IMR-90 (cell line): Measurements from ENCODE around the gene SLC6A17. TPM values are rescaled to one million over a fixed set of nuclear protein-coding genes. Genes with fewer than 3 reads are reported as not detected.

ENCODE experiments used
- ATAC-seq: fragments of 200-7000 bp; cut with Tn5 transposase; 2 replicates; pipeline ENCODE4 v1.9.1; 2020; ENCODE audit warnings: low read depth, mild to moderate bottlenecking, moderate library complexity
- BruUV-seq: library from RNA; stranded (reverse); fragments of 400-500 nt; replicated peaks from 2 replicates; lab custom pipeline; 2021; lab: Mats Ljungman, UMichigan
- CTCF ChIA-PET: fragments of 300-600 bp; formaldehyde crosslinking; extraction: SDS; loops from one replicate; lab custom pipeline; 2021; ENCODE audit warnings: antibody characterized with exemption; lab: Yijun Ruan, JAX
- POLR2A ChIA-PET: fragments of 300-600 bp; sonication (Branson Sonifier 250); formaldehyde crosslinking; loops from one replicate; lab custom pipeline; 2022; ENCODE audit warnings: antibody characterized with exemption; ENCODE audit not compliant: unreplicated experiment; lab: Charles Lee
- DNase-seq: peaks from one replicate; pipeline ENCODE4 v3.0.0; 2013
- H2AFZ ChIP-seq: replicated peaks from 2 replicates; pipeline ENCODE3; 2013; ENCODE audit warnings: low read length, mild to moderate bottlenecking; ENCODE audit not compliant: poor library complexity
- H2AK5ac ChIP-seq: 2 replicates; pipeline ENCODE4 v1.6.1; 2013; ENCODE audit warnings: low read depth, low read length, inconsistent platforms
- H2AK9ac ChIP-seq: replicated peaks from 2 replicates; pipeline ENCODE3; 2013; ENCODE audit warnings: mild to moderate bottlenecking, low read depth, low read length, moderate library complexity; ENCODE audit not compliant: poor library complexity
- H2BK120ac ChIP-seq: 2 replicates; pipeline ENCODE4 v1.6.1; 2013; ENCODE audit warnings: low read depth, low read length, inconsistent platforms
- H2BK15ac ChIP-seq: 3 replicates; pipeline ENCODE4 v1.6.1; 2013; ENCODE audit warnings: low read depth, low read length, inconsistent platforms
- H2BK20ac ChIP-seq: 2 replicates; pipeline ENCODE4 v1.6.1; 2013; ENCODE audit warnings: low read depth, mild to moderate bottlenecking, inconsistent platforms, low read length, moderate library complexity
- H2BK5ac ChIP-seq: 2 replicates; pipeline ENCODE4 v1.6.1; 2013; ENCODE audit warnings: mild to moderate bottlenecking, low read depth, low read length, inconsistent platforms; ENCODE audit not compliant: poor library complexity, severe bottlenecking
- H3K14ac ChIP-seq: replicated peaks from 2 replicates; pipeline ENCODE4 v1.6.1; 2013; ENCODE audit warnings: low read depth, low read length, inconsistent platforms
- H3K18ac ChIP-seq: 2 replicates; pipeline ENCODE4 v1.6.1; 2013; ENCODE audit warnings: low read depth, low read length, control low read depth
- H3K23ac ChIP-seq: 2 replicates; pipeline ENCODE4 v1.6.1; 2013; ENCODE audit warnings: low read depth, low read length, inconsistent platforms
- H3K27ac ChIP-seq: 2 replicates; pipeline ENCODE4 v1.5.1; 2013; ENCODE audit warnings: mild to moderate bottlenecking, control low read depth, low read length; ENCODE audit not compliant: insufficient read depth
- H3K27me3 ChIP-seq: 2 replicates; pipeline ENCODE4 v1.6.1; 2013; ENCODE audit warnings: low read length; ENCODE audit not compliant: control insufficient read depth, insufficient read depth
- H3K36me3 ChIP-seq: 2 replicates; pipeline ENCODE4 v1.6.1; 2013; ENCODE audit warnings: low read length, mixed read lengths; ENCODE audit not compliant: control insufficient read depth, insufficient read depth
- H3K4ac ChIP-seq: 2 replicates; pipeline ENCODE4 v1.6.1; 2013; ENCODE audit warnings: low read depth, low read length, inconsistent platforms
- H3K4me1 ChIP-seq: 2 replicates; pipeline ENCODE4 v1.6.1; 2013; ENCODE audit warnings: low read length, mixed read lengths; ENCODE audit not compliant: control insufficient read depth, insufficient read depth
- H3K4me2 ChIP-seq: 2 replicates; pipeline ENCODE4 v1.6.1; 2013; ENCODE audit warnings: low read depth, mild to moderate bottlenecking, control low read depth, low read length, moderate library complexity
- H3K4me3 ChIP-seq: 2 replicates; pipeline ENCODE4 v1.5.1; 2013; ENCODE audit warnings: low read depth, mild to moderate bottlenecking, control low read depth, low read length, moderate library complexity; ENCODE audit not compliant: insufficient read depth
- H3K56ac ChIP-seq: 2 replicates; pipeline ENCODE4 v1.6.1; 2013; ENCODE audit warnings: low read length, inconsistent platforms; ENCODE audit not compliant: insufficient read depth; ENCODE audit errors: extremely low read depth
- H3K79me1 ChIP-seq, 2 experiments: 2 replicates each; pipeline ENCODE4 v1.6.1; 2013; ENCODE audit warnings: low read length in 2 of 2, inconsistent platforms in 1 of 2, low read depth in 1 of 2
- H3K9ac ChIP-seq: 2 replicates; pipeline ENCODE4 v1.6.1; 2013; ENCODE audit warnings: low read depth, low read length, control low read depth
- H3K9me1 ChIP-seq: 2 replicates; pipeline ENCODE4 v1.6.1; 2013; ENCODE audit warnings: low read length, inconsistent platforms; ENCODE audit not compliant: insufficient read depth
- H3K9me3 ChIP-seq: 2 replicates; pipeline ENCODE4 v1.6.1; 2013; ENCODE audit warnings: low read length; ENCODE audit not compliant: control insufficient read depth, insufficient read depth
- H4K20me1 ChIP-seq: 2 replicates; pipeline ENCODE4 v1.6.1; 2013; ENCODE audit warnings: low read length, inconsistent platforms; ENCODE audit not compliant: insufficient read depth
- H4K5ac ChIP-seq: 2 replicates; pipeline ENCODE4 v1.6.1; 2013; ENCODE audit warnings: mild to moderate bottlenecking, low read depth, low read length, control low read depth
- H4K8ac ChIP-seq, 2 experiments: 2 replicates each; pipeline ENCODE4 v1.6.1; 2013; ENCODE audit warnings: low read depth in 2 of 2, low read length in 2 of 2, control low read depth in 1 of 2, inconsistent platforms in 1 of 2
- H4K91ac ChIP-seq: 2 replicates; pipeline ENCODE4 v1.6.1; 2013; ENCODE audit warnings: low read depth, low read length, inconsistent platforms; ENCODE audit not compliant: insufficient read depth
- BHLHE40 ChIP-seq: fragments of 150-350 bp; IDR thresholded peaks from 2 replicates; pipeline ENCODE4 v1.6.1; 2016; ENCODE audit warnings: mild to moderate bottlenecking, low read depth, low read length
- CHD1 ChIP-seq: IDR thresholded peaks from 2 replicates; pipeline ENCODE4 v1.6.1; 2012; ENCODE audit warnings: low read depth, low read length, improper control_type of control experiment
- CTCF ChIP-seq: conservative IDR thresholded peaks from 2 replicates; pipeline ENCODE4 v1.5.1; 2012; ENCODE audit warnings: mild to moderate bottlenecking, low read depth, low read length, improper control_type of control experiment
- ELK1 ChIP-seq: fragments of 150-350 bp; IDR thresholded peaks from 2 replicates; pipeline ENCODE4 v1.6.1; 2016; ENCODE audit warnings: low read depth, mild to moderate bottlenecking, low read length, moderate library complexity, borderline replicate concordance
- FOS ChIP-seq: fragments of 150-350 bp; IDR thresholded peaks from 2 replicates; pipeline ENCODE4 v1.6.1; 2016; ENCODE audit warnings: low read depth, low read length
- MAFK ChIP-seq: IDR thresholded peaks from 2 replicates; pipeline ENCODE4 v1.6.1; 2012; ENCODE audit warnings: low read depth, low read length, improper control_type of control experiment
- MAZ ChIP-seq: IDR thresholded peaks from 2 replicates; pipeline ENCODE4 v1.6.1; 2012; ENCODE audit warnings: low read depth, mild to moderate bottlenecking, low read length, improper control_type of control experiment, moderate library complexity, borderline replicate concordance
- MXI1 ChIP-seq: IDR thresholded peaks from 2 replicates; pipeline ENCODE4 v1.6.1; 2012; ENCODE audit warnings: low read depth, mild to moderate bottlenecking, low read length, moderate library complexity, borderline replicate concordance
- NFE2L2 ChIP-seq: fragments of 150-350 bp; IDR thresholded peaks from 2 replicates; pipeline ENCODE4 v1.6.1; 2016; ENCODE audit warnings: low read depth, mild to moderate bottlenecking, low read length
- POLR2A ChIP-seq: IDR thresholded peaks from 2 replicates; pipeline ENCODE4 v1.6.1; 2012; ENCODE audit warnings: mild to moderate bottlenecking, low read depth, low read length
- RAD21 ChIP-seq: IDR thresholded peaks from 2 replicates; pipeline ENCODE4 v1.6.1; 2012; ENCODE audit warnings: low read length, improper control_type of control experiment
- RCOR1 ChIP-seq: IDR thresholded peaks from 2 replicates; pipeline ENCODE4 v1.6.1; 2012; ENCODE audit warnings: mild to moderate bottlenecking, low read length, improper control_type of control experiment; ENCODE audit not compliant: insufficient replicate concordance
- RFX5 ChIP-seq: IDR thresholded peaks from 2 replicates; pipeline ENCODE4 v1.8.0; 2012; ENCODE audit warnings: low read depth, mild to moderate bottlenecking, low read length, moderate library complexity
- SMC3 ChIP-seq: fragments of 150-350 bp; IDR thresholded peaks from 2 replicates; pipeline ENCODE4 v1.6.1; 2016; ENCODE audit warnings: low read depth, mild to moderate bottlenecking, antibody characterized with exemption, low read length, moderate library complexity
- USF2 ChIP-seq: fragments of 150-350 bp; IDR thresholded peaks from 2 replicates; pipeline ENCODE4 v1.6.1; 2017; ENCODE audit warnings: mild to moderate bottlenecking, antibody characterized with exemption, low read length, low read depth
- WGBS, 2 experiments: methylation state at CpG; one replicate each; pipeline versions ENCODE4 v1.1.5 to v1.1.7; 2013; ENCODE audit warnings: missing lambda C conversion rate in 2 of 2; ENCODE audit not compliant: insufficient read length in 1 of 2; ENCODE audit errors: extremely low coverage in 2 of 2; 5-methylcytosine and 5-hydroxymethylcytosine counted together
- dilution Hi-C: fragments of 300-500 bp; cut with HindIII; formaldehyde crosslinking; loops from one replicate; pipeline ENCODE4 v1.14.3; 2018; ENCODE audit warnings: low sequenced_read_pairs; ENCODE audit not compliant: unreplicated experiment
- in situ Hi-C: fragments of 300-500 bp; cut with MboI; formaldehyde crosslinking; loops from 3 replicates; pipeline ENCODE4 v1.14.3; 2019; ENCODE audit warnings: low sequenced_read_pairs, inconsistent platforms, mixed read lengths
- intact Hi-C: fragments of 100-400 bp; cut with micrococcal nuclease; formaldehyde crosslinking; loops from 2 replicates; pipeline ENCODE4 v1.10.0; 2022
- polyA plus RNA-seq, 3 experiments: library from polyadenylated mRNA; depleted of rRNA; stranded (reverse); fragments of >200 nt; gene quantifications; 2 replicates each; pipeline ENCODE4 v1.2.3, GENCODE V29; 2012; ENCODE audit warnings: low replicate concordance in 1 of 3
- total RNA-seq: library from RNA; depleted of rRNA; stranded (reverse); fragments of >200 nt; gene quantifications from 2 replicates; pipeline ENCODE4 v1.2.3, GENCODE V29; 2012

Gene SLC6A17
- total and polyA plus RNA-seq, 2 of the 4 experiments (the other 2 are of a cell fraction): 0.54 to 0.82 TPM

DNA sequence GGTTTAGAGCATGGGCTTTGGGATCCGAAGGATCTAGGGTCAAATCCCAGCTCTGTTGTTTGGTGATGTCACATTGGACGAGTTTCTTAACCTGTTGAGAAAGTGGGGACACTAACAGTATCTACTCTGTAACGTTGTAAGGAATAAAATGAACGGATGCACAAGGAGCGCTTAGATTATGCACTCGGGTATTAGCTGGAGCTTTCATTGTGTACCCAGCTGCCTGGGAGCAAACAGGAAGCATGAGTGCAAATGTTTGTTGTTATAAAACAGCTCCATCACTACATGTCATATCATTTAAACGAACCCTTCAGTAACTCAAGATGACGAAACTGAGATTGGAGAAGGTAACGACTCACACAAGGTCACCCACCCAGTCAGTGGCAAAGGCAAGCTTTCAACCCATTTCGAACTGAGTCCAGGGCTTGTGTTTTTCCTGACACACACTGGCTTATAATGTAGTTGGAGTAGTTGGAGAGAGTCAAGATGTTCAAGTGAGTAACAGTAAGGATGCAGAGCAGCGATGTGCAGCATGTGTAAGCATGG lies 16.2 kb upstream of the SLC6A17 start:
- H3K27me3 ChIP-seq: peaks cover 70% of the 10 kb centered on the region

More for the DNA sequence above, 16.2 kb upstream of the SLC6A17 start:
- H2BK15ac ChIP-seq: no peak overlapping the region
- H2AFZ ChIP-seq: no peak overlapping the region
- H2AK5ac ChIP-seq: no peak overlapping the region
- H3K27ac ChIP-seq: no peak overlapping the region
- no peak overlapping the region for H2BK5ac ChIP-seq
- no peak overlapping the region for H3K4me2 ChIP-seq
- no peak overlapping the region for H3K56ac ChIP-seq
- H3K9ac ChIP-seq: no peak overlapping the region
- no peak overlapping the region for H2AK9ac ChIP-seq
- no peak overlapping the region for H4K5ac ChIP-seq
- DNase-seq: peak; percentile 8
- ChIA-PET POLR2A (no interaction called here), CTCF (no interaction called here)
- no peak overlapping the region for H4K8ac ChIP-seq
- intact Hi-C loops: no loop called here
- no peaks in the 10 kb centered on the region for H3K4me1 ChIP-seq
- TF ChIP-seq BHLHE40 (no peak), FOS (no peak), RFX5 (no peak), CHD1 (no peak), CTCF (no peak), RAD21 (no peak), NFE2L2 (no peak), USF2 (no peak), RCOR1 (no peak), ELK1 (no peak), MXI1 (no peak), MAFK (no peak), SMC3 (no peak), POLR2A (no peak), MAZ (no peak)
- dilution Hi-C loops: no loop called here
- no peaks in the 10 kb centered on the region for H3K9me3 ChIP-seq
- H3K36me3 ChIP-seq: no peaks in the 10 kb centered on the region
- H3K18ac ChIP-seq: no peak overlapping the region
- H3K4ac ChIP-seq: no peak overlapping the region
- no peak overlapping the region for H3K14ac ChIP-seq
- no TSS peak for BruUV-seq
- no peaks in the 10 kb centered on the region for H3K79me1 ChIP-seq
- no peak for ATAC-seq
- H4K91ac ChIP-seq: no peak overlapping the region
- H3K4me3 ChIP-seq: no peak overlapping the region
- H2BK120ac ChIP-seq: no peak overlapping the region
- H2BK20ac ChIP-seq: no peak overlapping the region
- WGBS, 2 experiments: 40% methylated on average over 1 of the region's 11 CpGs; no CpG with 5 or more reads in 1 of the 2 experiments
- H4K20me1 ChIP-seq: no peaks in the 10 kb centered on the region
- in situ Hi-C loops: no loop called here
- no peak overlapping the region for H3K23ac ChIP-seq
- H3K9me1 ChIP-seq: no peaks in the 10 kb centered on the region
